Nucleus accumbens (tissue), 56 donors: ENCODE measurements around the gene MAPKAPK3.

Source experiments
- DNase-seq, 56 donors: peaks; one replicate each; lab custom pipeline; 2025; lab: John Stamatoyannopoulos, UW

MAPKAPK3 gene

GRCh38 chr3:50624634-50625033 lies 7.7 kb downstream of the MAPKAPK3 start:
- no peak for DNase-seq

- no peak for DNase-seq
Observed at GRCh38 chr3:50625231-50626182, 8.6 kb downstream of the MAPKAPK3 start.

- DNase-seq: no peak
Observed at GRCh38 chr3:50626401-50626800, 9.4 kb downstream of the MAPKAPK3 start.

GRCh38 chr3:50627407-50628051 lies 10.6 kb downstream of the MAPKAPK3 start:
- peak in 19 of 56 donors; percentile 13 to 50 (median 30) for DNase-seq

GRCh38 chr3:50628601-50629000 lies 11.7 kb downstream of the MAPKAPK3 start:
- DNase-seq: no peak

GRCh38 chr3:50630394-50630793 lies 13.4 kb downstream of the MAPKAPK3 start:
- no peak for DNase-seq

- no peak for DNase-seq
Observed at GRCh38 chr3:50630877-50631276, 13.9 kb downstream of the MAPKAPK3 start.

- DNase-seq: no peak
Observed at GRCh38 chr3:50632450-50632849, 15.5 kb downstream of the MAPKAPK3 start.

GRCh38 chr3:50633230-50633790 lies 16.4 kb downstream of the MAPKAPK3 start:
- no peak for DNase-seq

GRCh38 chr3:50635066-50635465 lies 18.1 kb downstream of the MAPKAPK3 start:
- DNase-seq: no peak

GRCh38 chr3:50637011-50637410 lies 20.1 kb downstream of the MAPKAPK3 start:
- no peak for DNase-seq

GRCh38 chr3:50637945-50638344 lies 21.0 kb downstream of the MAPKAPK3 start:
- no peak for DNase-seq

- no peak for DNase-seq
Observed at GRCh38 chr3:50639055-50639494, 22.1 kb downstream of the MAPKAPK3 start.

- DNase-seq: no peak
Observed at GRCh38 chr3:50642382-50642781, 25.4 kb downstream of the MAPKAPK3 start.

GRCh38 chr3:50644561-50644960 lies 27.6 kb downstream of the MAPKAPK3 start:
- peak in 2 of 56 donors; percentile 8 to 16 for DNase-seq

- DNase-seq: no peak
Observed at GRCh38 chr3:50645378-50645777, 28.4 kb downstream of the MAPKAPK3 start.

GRCh38 chr3:50648313-50648712 lies 31.4 kb downstream of the MAPKAPK3 start:
- DNase-seq: peak in 2 of 56 donors; percentile 11 to 56

- no peak for DNase-seq
Observed at GRCh38 chr3:50648944-50649343, 32.0 kb downstream of the MAPKAPK3 start.

- DNase-seq: peak in 50 of 56 donors; percentile 10 to 80 (median 50)
Observed at GRCh38 chr3:50649451-50649931, 32.5 kb downstream of the MAPKAPK3 start.

GRCh38 chr3:50650018-50650417 lies 33.1 kb downstream of the MAPKAPK3 start:
- DNase-seq: no peak

GRCh38 chr3:50651445-50651844 lies 34.5 kb downstream of the MAPKAPK3 start:
- DNase-seq: no peak
